HG03442 (cell line): ENCODE results near the gene PHC3.
"Not testable (repeated sequence)": the region's sequence is repeated elsewhere in the genome, so short reads cannot be mapped to it uniquely, and the experiment has no call there.

Experiments used
- ATAC-seq: cut with Tn5 transposase; IDR thresholded peaks from one replicate; pipeline ENCODE4 v1.9.1; 2021; ENCODE audit warnings: mild to moderate bottlenecking, moderate library complexity; ENCODE audit not compliant: unreplicated experiment

Gene PHC3

GRCh38 chr3:170180908-170181885 is at the start of gene PHC3:
Gene PHC3, minus strand, starts transcription at chr3:170181733. Its CDS starts 18 bp downstream, at chr3:170181715.
- peak; percentile 76 for ATAC-seq

GRCh38 chr3:170228093-170228766 is 46.7 kb upstream of the PHC3 start:
- no peak for ATAC-seq

GRCh38 chr3:170226426-170226960 is 45.0 kb upstream of the PHC3 start:
- ATAC-seq = no peak

GRCh38 chr3:170225166-170225565 is 43.6 kb upstream of the PHC3 start:
- no peak for ATAC-seq

GRCh38 chr3:170222647-170223541 is 41.4 kb upstream of the PHC3 start:
- peak; percentile 29 for ATAC-seq

- ATAC-seq = peak; percentile 95
These were observed 40.6 kb upstream of the PHC3 start, which contains the start of gene PRKCI for GRCh38 chr3:170221924-170222646. Gene PRKCI, plus strand, starts transcription at chr3:170222424. Its CDS starts 246 bp downstream, at chr3:170222670.

- no peak for ATAC-seq
These were observed 39.3 kb upstream of the PHC3 start for GRCh38 chr3:170220871-170221270.

- no peak for ATAC-seq
These were observed 38.3 kb upstream of the PHC3 start for GRCh38 chr3:170219850-170220249.

- ATAC-seq = no peak
These were observed 30.1 kb upstream of the PHC3 start for GRCh38 chr3:170211668-170212067.

GRCh38 chr3:170207717-170208116 is 26.2 kb upstream of the PHC3 start:
- no peak for ATAC-seq

- not testable (repeated sequence) for ATAC-seq
These were observed 24.7 kb upstream of the PHC3 start for GRCh38 chr3:170206164-170206762.

GRCh38 chr3:170205302-170205701 is 23.8 kb upstream of the PHC3 start:
- ATAC-seq = peak; percentile 63

- ATAC-seq = no peak
These were observed 23.0 kb upstream of the PHC3 start for GRCh38 chr3:170204509-170204908.

- no peak for ATAC-seq
These were observed 22.5 kb upstream of the PHC3 start for GRCh38 chr3:170204023-170204472.

- no peak for ATAC-seq
These were observed 21.9 kb upstream of the PHC3 start for GRCh38 chr3:170203457-170203856.

- no peak for ATAC-seq
These were observed 20.0 kb upstream of the PHC3 start for GRCh38 chr3:170201527-170201926.

- no peak for ATAC-seq
These were observed 19.5 kb upstream of the PHC3 start for GRCh38 chr3:170200987-170201386.

GRCh38 chr3:170196833-170197232 is 15.3 kb upstream of the PHC3 start:
- ATAC-seq = no peak

GRCh38 chr3:170195759-170196158 is 14.2 kb upstream of the PHC3 start:
- ATAC-seq = not testable (repeated sequence)
